ENCODE measurements around the gene PROSER2.
A peak's percentile ranks its signal among the peaks of the same experiment; 100 is the strongest.

Gene PROSER2

GRCh38 chr10:11823122-11823988 is at the start of gene PROSER2:
TSS of gene PROSER2 (plus strand) at chr10:11823356. CDS start at chr10:11852078, 28,722 bp downstream.
- DNase-seq (ENCODE audit: low read depth) = no peak

- no peak for DNase-seq (ENCODE audit: low read depth)
Measured at GRCh38 chr10:11773761-11774441, 49.3 kb upstream of the PROSER2 start.

GRCh38 chr10:11775412-11775811 is 47.7 kb upstream of the PROSER2 start:
- no peak for DNase-seq (ENCODE audit: low read depth)

- no peak for DNase-seq (ENCODE audit: low read depth)
Measured at GRCh38 chr10:11776080-11776479, 47.1 kb upstream of the PROSER2 start.

GRCh38 chr10:11781114-11781513 is 42.0 kb upstream of the PROSER2 start:
- DNase-seq (ENCODE audit: low read depth) = no peak

- DNase-seq (ENCODE audit: low read depth) = peak; percentile 15
Measured at GRCh38 chr10:11782793-11783557, 40.2 kb upstream of the PROSER2 start.

GRCh38 chr10:11783558-11783865 is 39.6 kb upstream of the PROSER2 start:
- no peak for DNase-seq (ENCODE audit: low read depth)

GRCh38 chr10:11787374-11787773 is 35.8 kb upstream of the PROSER2 start:
- no peak for DNase-seq (ENCODE audit: low read depth)

GRCh38 chr10:11787846-11788245 is 35.3 kb upstream of the PROSER2 start:
- no peak for DNase-seq (ENCODE audit: low read depth)

GRCh38 chr10:11789306-11789705 is 33.9 kb upstream of the PROSER2 start:
- no peak for DNase-seq (ENCODE audit: low read depth)

- no peak for DNase-seq (ENCODE audit: low read depth)
Measured at GRCh38 chr10:11789956-11790355, 33.2 kb upstream of the PROSER2 start.

- DNase-seq (ENCODE audit: low read depth) = peak; percentile 66
Measured at GRCh38 chr10:11793762-11794479, 29.2 kb upstream of the PROSER2 start.

GRCh38 chr10:11794566-11794965 is 28.6 kb upstream of the PROSER2 start:
- DNase-seq (ENCODE audit: low read depth) = no peak

- no peak for DNase-seq (ENCODE audit: low read depth)
Measured at GRCh38 chr10:11795101-11795920, 27.8 kb upstream of the PROSER2 start.

GRCh38 chr10:11796474-11796873 is 26.7 kb upstream of the PROSER2 start:
- no peak for DNase-seq (ENCODE audit: low read depth)

- no peak for DNase-seq (ENCODE audit: low read depth)
Measured at GRCh38 chr10:11797281-11797680, 25.9 kb upstream of the PROSER2 start.

GRCh38 chr10:11797847-11798633 is 25.1 kb upstream of the PROSER2 start:
- no peak for DNase-seq (ENCODE audit: low read depth)

- no peak for DNase-seq (ENCODE audit: low read depth)
Measured at GRCh38 chr10:11798845-11799735, 24.1 kb upstream of the PROSER2 start.

GRCh38 chr10:11799736-11800080 is 23.4 kb upstream of the PROSER2 start:
- DNase-seq (ENCODE audit: low read depth) = no peak

All from HS-27A (cell line).